PC-9 (cell line): ENCODE results near the gene MTERF4.

Source experiments
- CTCF ChIP-seq: fragments of 200-600 bp; sonication (generic); conservative IDR thresholded peaks from 2 replicates; pipeline ENCODE4 v1.6.1; 2017; ENCODE audit warnings: mixed run types, antibody characterized with exemption, mild to moderate bottlenecking, moderate library complexity
- EZH2 ChIP-seq: fragments of 200-600 bp; sonication (generic); IDR thresholded peaks from 2 replicates; pipeline ENCODE4 v1.8.0; 2017; ENCODE audit warnings: antibody characterized with exemption, low read depth

GRCh38 chr2:241082341-241083090 is 19.6 kb downstream of the MTERF4 start:
- TF ChIP-seq CTCF = no peak
- TF ChIP-seq EZH2 = no peak
